Measurements from ENCODE around the gene TGM4. TPM values are rescaled to one million over a fixed set of nuclear protein-coding genes. Genes with fewer than 3 reads are reported as not detected.

TGM4 gene
- total RNA-seq = 0.08 and 0.16 TPM in 2 replicates

DNA sequence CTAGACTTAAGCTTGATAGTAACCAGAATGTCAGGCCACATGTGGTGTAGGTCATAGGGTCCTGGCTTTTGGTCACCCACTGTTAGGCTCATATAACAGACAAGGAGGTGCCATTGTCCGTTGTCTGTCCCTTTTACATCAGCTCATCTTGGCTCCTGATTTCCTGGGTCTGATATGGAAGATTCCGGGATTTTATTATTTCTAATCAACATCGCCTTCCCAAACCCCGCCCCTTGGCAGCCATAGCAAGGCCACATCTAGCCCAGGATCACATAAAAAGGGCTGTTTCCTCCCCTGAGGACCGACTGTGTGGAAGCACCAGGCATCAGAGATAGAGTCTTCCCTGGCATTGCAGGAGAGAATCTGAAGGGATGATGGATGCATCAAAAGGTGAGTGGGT, at the start of gene TGM4:
TSS of gene TGM4 (plus strand) at position 301 of the 400 bp plus-strand sequence. CDS start at position 372, 71 bp downstream.

DNA sequence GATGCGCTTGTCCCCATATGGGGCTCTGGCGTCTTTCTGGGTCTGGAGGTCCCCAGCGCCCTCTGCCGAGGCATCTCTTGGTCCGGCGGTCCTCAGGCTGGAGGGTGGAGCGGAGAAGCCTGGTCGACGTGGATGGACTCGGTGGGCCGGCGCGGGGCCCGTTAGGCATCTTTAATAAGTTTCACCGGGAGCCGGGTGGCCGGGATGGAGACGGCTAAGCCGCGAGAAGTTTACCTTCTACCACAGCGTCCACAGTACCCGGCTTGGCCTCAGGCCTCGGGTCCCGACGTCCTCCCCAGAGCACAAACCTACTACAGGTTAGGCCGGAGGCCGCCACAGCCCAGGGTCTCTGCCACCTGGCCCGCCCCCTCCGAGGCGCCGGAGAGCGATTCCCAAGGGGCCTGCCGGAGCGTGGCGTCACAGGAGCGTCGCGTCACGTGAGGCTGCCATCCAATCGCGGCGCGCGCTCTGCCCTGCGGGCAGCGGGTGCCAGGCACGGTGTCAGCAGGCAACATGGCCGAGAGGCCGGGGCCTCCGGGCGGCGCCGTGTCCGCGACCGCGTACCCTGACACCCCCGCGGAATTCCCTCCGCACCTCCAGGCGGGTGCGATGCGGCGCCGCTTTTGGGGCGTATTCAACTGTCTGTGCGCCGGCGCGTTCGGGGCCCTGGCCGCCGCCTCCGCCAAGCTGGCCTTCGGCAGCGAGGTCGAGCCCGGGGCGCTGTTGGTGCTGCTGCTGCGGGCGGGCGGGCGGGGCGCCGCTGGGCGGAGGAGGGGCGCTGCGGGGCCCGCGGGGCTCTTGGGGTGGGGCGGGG, 12.8 kb upstream of the TGM4 start, which contains the start of gene TMEM42:
TSS of gene TMEM42 (plus strand) at position 501 of the 814 bp plus-strand sequence. CDS start at position 514, 13 bp downstream.

Other genes starting within 250 kb of the TGM4 start
- 7.2 and 9.5 TPM in 2 replicates for gene ZNF197, start 249.6 kb upstream of the TGM4 start, total RNA-seq
- 8.7 and 9.1 TPM in 2 replicates for gene ZNF35, start 225.9 kb upstream of the TGM4 start, total RNA-seq
- gene ZNF502, start 161.9 kb upstream of the TGM4 start, total RNA-seq = 1.6 and 2.7 TPM in 2 replicates
- gene ZNF501, start 145.0 kb upstream of the TGM4 start, total RNA-seq = 2.5 and 2.7 TPM in 2 replicates
- 14.0 and 15.1 TPM in 2 replicates for gene KIAA1143, start 113.0 kb upstream of the TGM4 start, total RNA-seq
- 3.8 and 12.6 TPM in 2 replicates for gene KIF15, start 112.8 kb upstream of the TGM4 start, total RNA-seq
- 28.5 and 34.2 TPM in 2 replicates for gene TMEM42, start 12.7 kb upstream of the TGM4 start, total RNA-seq
- 58.7 and 69.9 TPM in 2 replicates for gene ZDHHC3, start 101.6 kb downstream of the TGM4 start, total RNA-seq
- gene EXOSC7, start 101.6 kb downstream of the TGM4 start, total RNA-seq = 57.0 and 97.4 TPM in 2 replicates
- gene CLEC3B, start 151.7 kb downstream of the TGM4 start, total RNA-seq = not detected in 2 replicates